HepG2 (cell line): ENCODE results near the gene MATR3. TPM values are rescaled to one million over a fixed set of nuclear protein-coding genes. Genes with fewer than 3 reads are reported as not detected.

ENCODE experiments used
- ADNP ChIP-seq: sonication (generic); formaldehyde crosslinking; IDR thresholded peaks from 2 replicates; pipeline ENCODE4 v1.4.0; 2020; ENCODE audit warnings: missing genetic modification reagents
- ARNT2 ChIP-seq: sonication (generic); formaldehyde crosslinking; IDR thresholded peaks from 2 replicates; pipeline ENCODE4 v1.8.0; 2022; ENCODE audit warnings: mild to moderate bottlenecking, low read depth, missing genetic modification reagents, moderate library complexity
- EHMT2 ChIP-seq: fragments of 200-600 bp; sonication (generic); IDR thresholded peaks from 2 replicates; pipeline ENCODE4 v1.7.0; 2017; ENCODE audit warnings: antibody characterized with exemption, low read depth, low read length, borderline replicate concordance
- GZF1 ChIP-seq: sonication (generic); formaldehyde crosslinking; IDR thresholded peaks from 2 replicates; pipeline ENCODE4 v1.5.1; 2020; ENCODE audit warnings: mild to moderate bottlenecking, missing genetic modification reagents
- KLF12 ChIP-seq: sonication (generic); formaldehyde crosslinking; IDR thresholded peaks from 2 replicates; pipeline ENCODE4 v1.4.0; 2020; ENCODE audit warnings: missing genetic modification reagents, borderline replicate concordance
- NFE2 ChIP-seq: sonication (generic); formaldehyde crosslinking; IDR thresholded peaks from 2 replicates; pipeline ENCODE4 v1.4.0; 2020; ENCODE audit warnings: missing genetic modification reagents
- SIX1 ChIP-seq: sonication (generic); formaldehyde crosslinking; IDR thresholded peaks from 2 replicates; pipeline ENCODE4 v1.4.0; 2020; ENCODE audit warnings: missing genetic modification reagents, borderline replicate concordance
- TCF7L2 ChIP-seq: IDR thresholded peaks from 2 replicates; pipeline ENCODE4 v1.6.1; 2011; ENCODE audit warnings: mild to moderate bottlenecking, low read depth, low read length, moderate library complexity
- ZNF180 ChIP-seq: sonication (generic); formaldehyde crosslinking; IDR thresholded peaks from 2 replicates; pipeline ENCODE4 v1.4.0; 2020; ENCODE audit warnings: low read depth, missing genetic modification reagents, borderline replicate concordance
- ZNF382 ChIP-seq: sonication (generic); formaldehyde crosslinking; IDR thresholded peaks from 2 replicates; pipeline ENCODE4 v1.5.0; 2020; ENCODE audit warnings: missing genetic modification reagents, mild to moderate bottlenecking, borderline replicate concordance
- ZNF543 ChIP-seq: sonication (generic); formaldehyde crosslinking; IDR thresholded peaks from 2 replicates; pipeline ENCODE4 v1.4.0; 2020; ENCODE audit warnings: mild to moderate bottlenecking, missing genetic modification reagents
- ZNF644 ChIP-seq: IDR thresholded peaks from 2 replicates; pipeline ENCODE4 v1.6.1; 2016; ENCODE audit warnings: low read depth
- polyA plus RNA-seq, 8 experiments: library from polyadenylated mRNA; depleted of rRNA in 3 of 8; stranded (reverse) in 7 of 8; unstranded in 1 of 8; fragments of >200 nt; fragmentation: Illumina TruSeq in 4 of 8; extraction: Trizol in 4 of 8; gene quantifications; 2 replicates each; pipeline versions ENCODE4 v1.2.1 to v1.2.3, GENCODE V29; 2011 to 2016; ENCODE audit warnings: low read depth in 4 of 8, missing spikeins in 1 of 8, mixed read lengths in 1 of 8; ENCODE audit not compliant: insufficient read depth in 1 of 8
- total RNA-seq, 5 experiments: library from RNA; depleted of rRNA; stranded (reverse); fragments of >200 nt; fragmentation: Illumina TruSeq; extraction: Trizol; gene quantifications; 2 replicates each; pipeline ENCODE4 v1.2.3, GENCODE V29; 2016; ENCODE audit warnings: low read depth in 1 of 5
- TF ChIP-seq, protein P1 (sequence below): IDR thresholded peaks from 2 replicates; pipeline ENCODE4 v1.4.0; 2020; ENCODE audit warnings: mild to moderate bottlenecking, missing genetic modification reagents
- TF ChIP-seq, protein P2 (sequence below): sonication (generic); formaldehyde crosslinking; IDR thresholded peaks from 2 replicates; pipeline ENCODE4 v1.4.0; 2020; ENCODE audit warnings: mild to moderate bottlenecking, low read depth, missing genetic modification reagents
- TF ChIP-seq, protein P3 (sequence below): sonication (generic); formaldehyde crosslinking; IDR thresholded peaks from 2 replicates; pipeline ENCODE4 v1.9.0; 2022; ENCODE audit warnings: low read depth, missing genetic modification reagents
- TF ChIP-seq, protein P4 (sequence below): IDR thresholded peaks from 2 replicates; pipeline ENCODE4 v1.6.1; 2012; ENCODE audit warnings: low read depth, low read length, improper control_type of control experiment
- TF ChIP-seq, protein P5 (sequence below): sonication (generic); formaldehyde crosslinking; IDR thresholded peaks from 2 replicates; pipeline ENCODE4 v1.8.1; 2023; ENCODE audit warnings: missing genetic modification reagents, mild to moderate bottlenecking, borderline replicate concordance
- TF ChIP-seq, protein P6 (sequence below): sonication (generic); formaldehyde crosslinking; IDR thresholded peaks from 2 replicates; pipeline ENCODE4 v1.5.0; 2020; ENCODE audit warnings: missing genetic modification reagents, mild to moderate bottlenecking, borderline replicate concordance

Gene MATR3
- total and polyA plus RNA-seq, 2 of the 13 experiments (the other 11 are each of a cell fraction or from before 2014, with no cell fraction given) = 94.2 to 341 TPM

DNA sequence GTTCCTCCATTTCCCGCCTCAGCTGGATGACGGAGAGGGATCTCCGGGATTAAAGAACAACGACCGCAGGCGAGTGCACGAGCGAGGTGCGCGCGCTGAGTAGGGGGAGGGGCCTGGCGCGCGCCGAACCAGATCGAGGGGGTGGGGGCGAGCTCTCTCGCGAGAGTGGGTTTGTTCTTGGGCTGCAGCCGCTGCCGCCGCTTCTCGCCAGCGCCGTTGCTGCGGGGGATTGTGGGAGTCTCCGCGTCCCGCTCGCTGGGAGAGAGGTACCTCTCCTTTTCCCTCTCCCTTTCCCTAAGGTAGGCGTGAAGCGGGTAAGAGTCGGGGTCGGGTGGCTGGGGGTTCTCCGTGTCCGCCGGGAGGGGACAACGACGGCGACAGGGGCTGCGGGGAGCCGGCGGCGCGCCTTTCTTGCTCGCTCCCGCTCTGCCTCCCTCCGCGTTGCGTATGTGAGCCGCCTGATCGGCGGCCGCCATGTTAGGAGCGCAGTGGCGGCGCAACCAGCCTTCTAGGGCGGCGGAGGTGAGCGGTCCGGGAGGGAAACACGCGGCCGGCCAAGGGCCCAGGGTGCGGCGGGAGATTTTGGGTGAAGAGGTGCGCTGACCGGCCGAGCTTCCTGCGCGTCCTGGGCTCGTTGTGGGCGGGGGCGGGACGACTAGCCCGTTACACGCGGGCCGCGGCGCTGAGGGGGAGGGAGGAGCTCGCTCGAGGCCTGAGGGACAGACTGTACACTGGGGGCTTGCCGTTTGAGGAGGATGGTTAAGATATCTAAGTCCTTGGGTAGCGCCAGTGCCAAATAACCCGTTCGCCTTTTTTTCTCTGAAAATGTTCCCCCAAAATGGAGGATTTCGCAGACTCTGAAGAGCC is at the start of gene MATR3 (continued):
- TF ChIP-seq, protein P1, sequence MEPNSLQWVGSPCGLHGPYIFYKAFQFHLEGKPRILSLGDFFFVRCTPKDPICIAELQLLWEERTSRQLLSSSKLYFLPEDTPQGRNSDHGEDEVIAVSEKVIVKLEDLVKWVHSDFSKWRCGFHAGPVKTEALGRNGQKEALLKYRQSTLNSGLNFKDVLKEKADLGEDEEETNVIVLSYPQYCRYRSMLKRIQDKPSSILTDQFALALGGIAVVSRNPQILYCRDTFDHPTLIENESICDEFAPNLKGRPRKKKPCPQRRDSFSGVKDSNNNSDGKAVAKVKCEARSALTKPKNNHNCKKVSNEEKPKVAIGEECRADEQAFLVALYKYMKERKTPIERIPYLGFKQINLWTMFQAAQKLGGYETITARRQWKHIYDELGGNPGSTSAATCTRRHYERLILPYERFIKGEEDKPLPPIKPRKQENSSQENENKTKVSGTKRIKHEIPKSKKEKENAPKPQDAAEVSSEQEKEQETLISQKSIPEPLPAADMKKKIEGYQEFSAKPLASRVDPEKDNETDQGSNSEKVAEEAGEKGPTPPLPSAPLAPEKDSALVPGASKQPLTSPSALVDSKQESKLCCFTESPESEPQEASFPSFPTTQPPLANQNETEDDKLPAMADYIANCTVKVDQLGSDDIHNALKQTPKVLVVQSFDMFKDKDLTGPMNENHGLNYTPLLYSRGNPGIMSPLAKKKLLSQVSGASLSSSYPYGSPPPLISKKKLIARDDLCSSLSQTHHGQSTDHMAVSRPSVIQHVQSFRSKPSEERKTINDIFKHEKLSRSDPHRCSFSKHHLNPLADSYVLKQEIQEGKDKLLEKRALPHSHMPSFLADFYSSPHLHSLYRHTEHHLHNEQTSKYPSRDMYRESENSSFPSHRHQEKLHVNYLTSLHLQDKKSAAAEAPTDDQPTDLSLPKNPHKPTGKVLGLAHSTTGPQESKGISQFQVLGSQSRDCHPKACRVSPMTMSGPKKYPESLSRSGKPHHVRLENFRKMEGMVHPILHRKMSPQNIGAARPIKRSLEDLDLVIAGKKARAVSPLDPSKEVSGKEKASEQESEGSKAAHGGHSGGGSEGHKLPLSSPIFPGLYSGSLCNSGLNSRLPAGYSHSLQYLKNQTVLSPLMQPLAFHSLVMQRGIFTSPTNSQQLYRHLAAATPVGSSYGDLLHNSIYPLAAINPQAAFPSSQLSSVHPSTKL (CRISPR knock-in tag) = no peak; the same call in 1 of the 2 replicates
- TF ChIP-seq, protein P2, sequence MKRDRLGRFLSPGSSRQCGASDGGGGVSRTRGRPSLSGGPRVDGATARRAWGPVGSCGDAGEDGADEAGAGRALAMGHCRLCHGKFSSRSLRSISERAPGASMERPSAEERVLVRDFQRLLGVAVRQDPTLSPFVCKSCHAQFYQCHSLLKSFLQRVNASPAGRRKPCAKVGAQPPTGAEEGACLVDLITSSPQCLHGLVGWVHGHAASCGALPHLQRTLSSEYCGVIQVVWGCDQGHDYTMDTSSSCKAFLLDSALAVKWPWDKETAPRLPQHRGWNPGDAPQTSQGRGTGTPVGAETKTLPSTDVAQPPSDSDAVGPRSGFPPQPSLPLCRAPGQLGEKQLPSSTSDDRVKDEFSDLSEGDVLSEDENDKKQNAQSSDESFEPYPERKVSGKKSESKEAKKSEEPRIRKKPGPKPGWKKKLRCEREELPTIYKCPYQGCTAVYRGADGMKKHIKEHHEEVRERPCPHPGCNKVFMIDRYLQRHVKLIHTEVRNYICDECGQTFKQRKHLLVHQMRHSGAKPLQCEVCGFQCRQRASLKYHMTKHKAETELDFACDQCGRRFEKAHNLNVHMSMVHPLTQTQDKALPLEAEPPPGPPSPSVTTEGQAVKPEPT (CRISPR knock-in tag) = no peak
- TF ChIP-seq ADNP (CRISPR knock-in tag) (no peak), ZNF382 (no peak), KLF12 (CRISPR knock-in tag) (peak; percentile 51; the same call in 1 of the 2 replicates), GZF1 (CRISPR knock-in tag) (no peak), EHMT2 (no peak), SIX1 (CRISPR knock-in tag) (no peak), ZNF543 (peak; percentile 97), ZNF644 (0 out of 2 replicates have a peak, but pooled peaks have one; percentile 9), ARNT2 (CRISPR knock-in tag) (peak; percentile 92; the same call in 1 of the 2 replicates), TCF7L2 (no peak), ZNF180 (CRISPR knock-in tag) (no peak), NFE2 (CRISPR knock-in tag) (no peak)
- TF ChIP-seq, protein P3, sequence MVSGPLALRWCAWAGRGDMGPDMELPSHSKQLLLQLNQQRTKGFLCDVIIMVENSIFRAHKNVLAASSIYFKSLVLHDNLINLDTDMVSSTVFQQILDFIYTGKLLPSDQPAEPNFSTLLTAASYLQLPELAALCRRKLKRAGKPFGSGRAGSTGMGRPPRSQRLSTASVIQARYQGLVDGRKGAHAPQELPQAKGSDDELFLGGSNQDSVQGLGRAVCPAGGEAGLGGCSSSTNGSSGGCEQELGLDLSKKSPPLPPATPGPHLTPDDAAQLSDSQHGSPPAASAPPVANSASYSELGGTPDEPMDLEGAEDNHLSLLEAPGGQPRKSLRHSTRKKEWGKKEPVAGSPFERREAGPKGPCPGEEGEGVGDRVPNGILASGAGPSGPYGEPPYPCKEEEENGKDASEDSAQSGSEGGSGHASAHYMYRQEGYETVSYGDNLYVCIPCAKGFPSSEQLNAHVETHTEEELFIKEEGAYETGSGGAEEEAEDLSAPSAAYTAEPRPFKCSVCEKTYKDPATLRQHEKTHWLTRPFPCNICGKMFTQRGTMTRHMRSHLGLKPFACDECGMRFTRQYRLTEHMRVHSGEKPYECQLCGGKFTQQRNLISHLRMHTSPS (CRISPR knock-in tag) = no peak
- TF ChIP-seq, protein P4, sequence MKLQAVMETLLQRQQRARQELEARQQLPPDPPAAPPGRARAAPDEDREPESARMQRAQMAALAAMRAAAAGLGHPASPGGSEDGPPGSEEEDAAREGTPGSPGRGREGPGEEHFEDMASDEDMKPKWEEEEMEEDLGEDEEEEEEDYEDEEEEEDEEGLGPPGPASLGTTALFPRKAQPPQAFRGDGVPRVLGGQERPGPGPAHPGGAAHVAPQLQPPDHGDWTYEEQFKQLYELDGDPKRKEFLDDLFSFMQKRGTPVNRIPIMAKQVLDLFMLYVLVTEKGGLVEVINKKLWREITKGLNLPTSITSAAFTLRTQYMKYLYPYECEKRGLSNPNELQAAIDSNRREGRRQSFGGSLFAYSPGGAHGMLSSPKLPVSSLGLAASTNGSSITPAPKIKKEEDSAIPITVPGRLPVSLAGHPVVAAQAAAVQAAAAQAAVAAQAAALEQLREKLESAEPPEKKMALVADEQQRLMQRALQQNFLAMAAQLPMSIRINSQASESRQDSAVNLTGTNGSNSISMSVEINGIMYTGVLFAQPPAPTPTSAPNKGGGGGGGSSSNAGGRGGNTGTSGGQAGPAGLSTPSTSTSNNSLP = peak; percentile 55; the same call in 1 of the 2 replicates
- TF ChIP-seq, protein P5, sequence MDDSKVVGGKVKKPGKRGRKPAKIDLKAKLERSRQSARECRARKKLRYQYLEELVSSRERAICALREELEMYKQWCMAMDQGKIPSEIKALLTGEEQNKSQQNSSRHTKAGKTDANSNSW (CRISPR knock-in tag) = peak; percentile 91; the same call in 1 of the 2 replicates
- TF ChIP-seq, protein P6, sequence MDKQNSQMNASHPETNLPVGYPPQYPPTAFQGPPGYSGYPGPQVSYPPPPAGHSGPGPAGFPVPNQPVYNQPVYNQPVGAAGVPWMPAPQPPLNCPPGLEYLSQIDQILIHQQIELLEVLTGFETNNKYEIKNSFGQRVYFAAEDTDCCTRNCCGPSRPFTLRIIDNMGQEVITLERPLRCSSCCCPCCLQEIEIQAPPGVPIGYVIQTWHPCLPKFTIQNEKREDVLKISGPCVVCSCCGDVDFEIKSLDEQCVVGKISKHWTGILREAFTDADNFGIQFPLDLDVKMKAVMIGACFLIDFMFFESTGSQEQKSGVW (CRISPR knock-in tag) = no peak
